Kidney capillary endothelial cell (primary cell): ENCODE data around the gene UBLCP1.

Experiments used
- DNase-seq: peaks from one replicate; pipeline ENCODE4 v3.0.0-alpha.2; 2018; ENCODE audit warnings: low spot score

UBLCP1 gene

GRCh38 chr5:159313197-159313596, 50.1 kb downstream of the UBLCP1 start:
- no peak for DNase-seq

DNA sequence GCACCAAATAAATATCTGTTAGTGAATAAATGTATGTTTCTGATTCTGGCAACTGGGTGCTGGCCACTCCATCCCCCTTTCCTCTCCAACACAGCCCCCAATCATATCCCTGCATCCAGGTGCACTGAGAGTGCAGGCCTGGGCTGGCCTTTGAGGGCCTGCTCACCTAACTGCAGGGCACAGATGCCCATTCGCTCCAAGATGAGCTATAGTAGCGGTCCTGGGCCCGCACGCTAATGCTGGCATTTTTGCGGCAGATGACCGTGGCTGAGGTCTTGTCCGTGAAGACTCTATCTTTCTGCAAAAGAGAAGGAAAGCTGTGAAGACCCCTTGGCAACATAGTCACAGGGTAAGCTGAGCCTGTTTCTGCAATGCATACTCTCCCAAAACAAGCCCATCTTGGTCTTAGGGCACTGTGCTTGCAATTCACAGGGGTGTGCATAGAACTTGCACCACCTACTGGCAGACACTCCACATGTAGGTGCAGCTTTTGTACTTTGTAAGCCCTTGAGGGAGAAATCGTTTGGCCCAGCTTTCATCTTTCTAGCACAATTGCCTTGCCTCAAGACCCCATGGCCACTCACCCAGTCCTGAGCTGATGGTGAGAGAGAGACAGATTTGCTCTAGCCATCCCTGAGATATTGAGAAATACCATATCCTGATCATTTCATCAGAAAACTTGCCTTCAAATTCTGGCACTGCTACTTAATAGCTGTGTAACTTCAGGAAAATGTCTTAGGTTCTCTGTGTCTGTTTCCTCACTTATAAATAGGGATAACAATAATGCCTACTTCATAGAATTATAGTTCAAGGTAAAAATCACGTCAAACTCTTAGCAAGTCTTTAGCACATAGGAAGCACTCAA, 53.7 kb downstream of the UBLCP1 start:
- peak; percentile 45 for DNase-seq

DNA sequence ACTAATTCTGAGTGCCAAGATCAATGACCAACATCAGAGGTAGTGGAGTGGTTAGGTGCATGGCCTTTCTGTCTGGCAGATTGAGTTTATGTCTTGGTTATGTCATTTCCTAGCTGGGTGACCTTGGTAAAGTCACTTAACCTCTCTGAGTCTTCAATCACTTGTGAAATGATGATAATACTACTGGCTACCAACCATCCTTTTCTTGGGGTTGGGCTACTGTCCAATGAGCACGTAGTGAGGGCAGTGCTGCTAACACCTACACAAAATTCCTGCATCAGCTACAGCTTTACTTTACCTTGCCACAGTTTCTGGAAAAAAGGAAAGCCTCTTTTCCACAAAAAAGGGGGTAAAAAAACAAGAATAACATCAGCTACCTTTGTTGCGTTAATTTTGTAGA, 54.8 kb downstream of the UBLCP1 start:
- DNase-seq, result no peak

- DNase-seq, result no peak
Measured at GRCh38 chr5:159318448-159318847, 55.4 kb downstream of the UBLCP1 start.

- DNase-seq, result no peak
Measured at GRCh38 chr5:159319363-159319762, 56.3 kb downstream of the UBLCP1 start.

DNA sequence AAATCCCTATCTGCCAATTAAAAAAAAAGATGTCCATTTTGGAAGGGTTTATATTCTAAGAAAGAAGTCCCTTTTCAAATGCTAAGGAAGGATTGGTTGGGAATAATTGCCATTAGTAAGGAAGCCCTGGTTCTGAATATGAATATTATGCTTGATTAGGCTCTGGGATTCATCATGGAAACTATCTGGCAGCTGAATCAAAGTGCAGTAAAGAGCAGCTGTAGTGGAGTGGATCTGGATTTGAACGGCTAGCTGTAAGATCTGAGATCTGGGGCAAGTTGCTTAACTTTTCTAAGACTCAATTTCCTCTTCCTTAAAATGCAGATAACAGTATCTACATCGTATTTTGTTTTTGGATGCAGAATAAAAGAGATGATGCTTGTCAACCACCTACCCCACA, 56.7 kb downstream of the UBLCP1 start:
- no peak for DNase-seq

DNA sequence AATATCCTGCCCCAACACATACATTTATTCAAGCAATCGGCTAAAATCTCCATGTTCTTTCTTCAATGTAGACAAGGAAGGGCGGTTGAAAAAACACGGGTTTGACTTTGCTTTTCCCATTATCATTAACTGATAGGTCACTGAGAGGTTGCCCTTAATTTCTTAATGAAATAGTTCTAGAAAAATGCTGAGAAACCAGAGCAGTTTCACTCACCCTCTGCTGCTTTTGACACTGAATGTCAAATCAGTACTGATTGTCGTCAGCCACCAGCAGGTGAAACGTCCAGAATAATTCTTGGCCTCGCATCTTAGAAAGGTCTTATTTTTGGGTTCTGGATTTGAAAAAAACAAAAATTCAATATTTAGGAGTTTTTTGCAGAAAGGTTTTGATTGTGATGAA, 59.1 kb downstream of the UBLCP1 start:
- no peak for DNase-seq

DNA sequence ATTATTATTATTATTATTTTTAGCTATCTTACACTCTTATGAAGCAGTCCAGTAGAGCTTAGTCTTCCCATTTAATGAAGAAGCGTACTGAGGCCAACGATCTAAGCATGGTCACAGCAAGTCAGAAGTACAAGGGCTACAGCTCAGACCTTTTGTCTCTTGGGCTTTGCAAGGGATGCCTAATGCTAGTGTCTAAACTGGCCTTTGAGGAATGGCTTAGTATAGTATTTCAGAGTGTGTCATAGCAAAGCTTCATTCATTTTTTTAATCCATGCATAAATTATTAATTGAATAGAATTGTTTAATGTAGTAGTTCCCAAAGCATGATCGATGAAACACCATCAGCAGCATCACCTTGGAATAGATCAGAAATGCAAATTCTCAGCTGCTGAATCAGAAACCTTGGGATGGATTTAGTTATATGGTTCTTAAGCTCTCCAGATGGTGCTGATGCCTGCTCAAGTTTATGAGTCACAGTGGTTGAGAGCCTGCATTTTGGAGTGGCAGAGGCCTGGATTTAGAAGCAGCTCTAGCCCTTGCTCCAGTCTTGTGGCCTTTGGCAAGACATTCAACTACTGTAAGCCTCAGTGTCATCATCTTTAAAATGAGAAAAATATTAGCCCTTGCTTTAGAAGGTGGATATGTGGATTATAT, 61.1 kb downstream of the UBLCP1 start:
- DNase-seq, result no peak

- DNase-seq, result no peak
Measured at GRCh38 chr5:159324986-159325385, 61.9 kb downstream of the UBLCP1 start.

GRCh38 chr5:159330131-159330800, 67.2 kb downstream of the UBLCP1 start, which contains the start of gene IL12B:
TSS of gene IL12B (minus strand) at chr5:159330487. CDS start at chr5:159326782, 3,705 bp downstream.
- no peak for DNase-seq

GRCh38 chr5:159331093-159331973, 68.2 kb downstream of the UBLCP1 start:
- peak; percentile 24 for DNase-seq

GRCh38 chr5:159332800-159333544, 69.9 kb downstream of the UBLCP1 start:
- DNase-seq, result no peak

DNA sequence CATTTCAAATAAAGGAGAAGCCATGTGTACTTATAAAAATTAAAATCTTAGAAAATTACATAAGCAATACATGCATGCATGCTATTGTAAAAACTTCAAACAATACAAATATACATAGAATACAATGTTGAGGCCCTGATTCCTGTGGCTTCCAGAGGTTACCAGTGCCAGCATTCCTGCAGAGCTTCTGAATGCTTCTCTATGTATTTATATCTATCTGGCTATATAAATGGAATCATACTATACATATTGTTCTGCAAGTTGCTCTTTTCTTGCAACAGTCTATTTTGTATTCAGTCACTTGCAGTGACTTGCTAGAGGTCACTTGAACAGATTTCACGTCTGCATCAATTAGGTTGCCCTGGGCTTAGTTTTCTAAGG, 70.4 kb downstream of the UBLCP1 start:
- DNase-seq, result no peak
